OCI-LY1 (cell line): ENCODE data around the gene NOMO2.
"Not testable (repeated sequence)": the region's sequence is repeated elsewhere in the genome, so short reads cannot be mapped to it uniquely, and the experiment has no call there.

ENCODE experiments used
- EZH2 ChIP-seq: fragments of 200-600 bp; sonication (generic), shearing (Covaris generic); IDR thresholded peaks from 2 replicates; pipeline ENCODE4 v1.8.0; 2017; ENCODE audit warnings: borderline replicate concordance, mixed run types, mild to moderate bottlenecking, antibody characterized with exemption, low read length, moderate library complexity, mixed read lengths
- TF ChIP-seq, protein P1 (sequence below): fragments of 200-600 bp; sonication (generic), shearing (Covaris generic); IDR thresholded peaks from 2 replicates; pipeline ENCODE4 v1.5.1; 2017; ENCODE audit warnings: mild to moderate bottlenecking, antibody characterized with exemption, low read length, moderate library complexity, mixed read lengths

DNA sequence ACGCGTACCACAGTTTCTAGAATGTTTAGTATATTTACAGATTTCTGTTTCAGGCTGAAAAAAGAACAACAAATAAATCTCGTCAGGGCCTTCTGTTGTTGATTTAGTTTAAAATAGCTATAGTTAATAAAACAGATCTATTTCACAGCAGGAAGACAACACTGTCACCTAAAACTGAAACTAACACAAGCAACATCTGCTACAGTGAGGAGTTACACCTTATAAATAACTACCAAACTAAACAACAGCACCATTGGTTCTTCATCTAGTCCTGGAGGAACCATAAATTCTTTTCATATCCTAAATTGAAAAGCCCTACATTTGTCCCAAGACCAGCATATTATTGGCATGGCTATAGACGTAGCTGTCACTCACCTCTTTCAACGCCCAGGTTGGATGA, 15.0 kb downstream of the NOMO2 start:
- TF ChIP-seq, protein P1, sequence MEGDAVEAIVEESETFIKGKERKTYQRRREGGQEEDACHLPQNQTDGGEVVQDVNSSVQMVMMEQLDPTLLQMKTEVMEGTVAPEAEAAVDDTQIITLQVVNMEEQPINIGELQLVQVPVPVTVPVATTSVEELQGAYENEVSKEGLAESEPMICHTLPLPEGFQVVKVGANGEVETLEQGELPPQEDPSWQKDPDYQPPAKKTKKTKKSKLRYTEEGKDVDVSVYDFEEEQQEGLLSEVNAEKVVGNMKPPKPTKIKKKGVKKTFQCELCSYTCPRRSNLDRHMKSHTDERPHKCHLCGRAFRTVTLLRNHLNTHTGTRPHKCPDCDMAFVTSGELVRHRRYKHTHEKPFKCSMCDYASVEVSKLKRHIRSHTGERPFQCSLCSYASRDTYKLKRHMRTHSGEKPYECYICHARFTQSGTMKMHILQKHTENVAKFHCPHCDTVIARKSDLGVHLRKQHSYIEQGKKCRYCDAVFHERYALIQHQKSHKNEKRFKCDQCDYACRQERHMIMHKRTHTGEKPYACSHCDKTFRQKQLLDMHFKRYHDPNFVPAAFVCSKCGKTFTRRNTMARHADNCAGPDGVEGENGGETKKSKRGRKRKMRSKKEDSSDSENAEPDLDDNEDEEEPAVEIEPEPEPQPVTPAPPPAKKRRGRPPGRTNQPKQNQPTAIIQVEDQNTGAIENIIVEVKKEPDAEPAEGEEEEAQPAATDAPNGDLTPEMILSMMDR, result not testable (repeated sequence)
- not testable (repeated sequence) for TF ChIP-seq EZH2
